ENCODE data around the gene SETDB2.

- TF ChIP-seq CTCF (IDR thresholded peaks at IDR 0.05) (no peak), POLR2AphosphoS5 (IDR thresholded peaks at IDR 0.05) (no peak), POLR2A (IDR thresholded peaks at IDR 0.05) (no peak)
Observed at GRCh38 chr13:49516467-49516866, 72.4 kb downstream of the SETDB2 start.

All from prostate gland (tissue), 2 donors.